AG10803 (cell line): Measurements from ENCODE around the gene GABARAPL1.
"Not testable (repeated sequence)": the region's sequence is repeated elsewhere in the genome, so short reads cannot be mapped to it uniquely, and the experiment has no call there.

Source experiments
- DNase-seq: peaks from one replicate; pipeline ENCODE4 v3.0.0; 2010; ENCODE audit warnings: low read depth
- H3K4me3 ChIP-seq: 2 replicates; pipeline ENCODE4 v1.5.1; 2011; ENCODE audit warnings: mild to moderate bottlenecking, low read length, control low read depth
- TF ChIP-seq, protein P1 (sequence below): conservative IDR thresholded peaks from 2 replicates; pipeline ENCODE4 v1.5.1; 2011; ENCODE audit warnings: mild to moderate bottlenecking, low read length, control low read depth, inconsistent platforms

Gene GABARAPL1

DNA sequence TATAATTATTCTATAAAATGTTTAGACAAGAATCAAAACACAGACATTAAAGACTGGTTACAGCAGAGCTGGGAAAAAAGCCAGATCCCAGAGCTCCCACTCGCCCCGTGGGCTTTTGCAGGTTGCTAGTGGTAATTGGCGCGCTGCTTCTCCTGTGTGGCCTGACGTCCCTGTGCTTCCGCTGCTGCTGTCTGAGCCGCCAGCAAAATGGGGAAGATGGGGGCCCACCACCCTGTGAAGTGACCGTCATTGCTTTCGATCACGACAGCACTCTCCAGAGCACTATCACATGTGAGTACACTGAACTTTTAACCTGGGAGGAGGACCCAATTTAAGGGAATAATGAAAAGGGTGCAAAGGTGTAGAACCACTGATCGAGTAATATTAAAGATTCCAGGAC lies 26.4 kb upstream of the GABARAPL1 start:
- TF ChIP-seq, protein P1, sequence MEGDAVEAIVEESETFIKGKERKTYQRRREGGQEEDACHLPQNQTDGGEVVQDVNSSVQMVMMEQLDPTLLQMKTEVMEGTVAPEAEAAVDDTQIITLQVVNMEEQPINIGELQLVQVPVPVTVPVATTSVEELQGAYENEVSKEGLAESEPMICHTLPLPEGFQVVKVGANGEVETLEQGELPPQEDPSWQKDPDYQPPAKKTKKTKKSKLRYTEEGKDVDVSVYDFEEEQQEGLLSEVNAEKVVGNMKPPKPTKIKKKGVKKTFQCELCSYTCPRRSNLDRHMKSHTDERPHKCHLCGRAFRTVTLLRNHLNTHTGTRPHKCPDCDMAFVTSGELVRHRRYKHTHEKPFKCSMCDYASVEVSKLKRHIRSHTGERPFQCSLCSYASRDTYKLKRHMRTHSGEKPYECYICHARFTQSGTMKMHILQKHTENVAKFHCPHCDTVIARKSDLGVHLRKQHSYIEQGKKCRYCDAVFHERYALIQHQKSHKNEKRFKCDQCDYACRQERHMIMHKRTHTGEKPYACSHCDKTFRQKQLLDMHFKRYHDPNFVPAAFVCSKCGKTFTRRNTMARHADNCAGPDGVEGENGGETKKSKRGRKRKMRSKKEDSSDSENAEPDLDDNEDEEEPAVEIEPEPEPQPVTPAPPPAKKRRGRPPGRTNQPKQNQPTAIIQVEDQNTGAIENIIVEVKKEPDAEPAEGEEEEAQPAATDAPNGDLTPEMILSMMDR: no peak
- DNase-seq: no peak
- no peak overlapping the region for H3K4me3 ChIP-seq

DNA sequence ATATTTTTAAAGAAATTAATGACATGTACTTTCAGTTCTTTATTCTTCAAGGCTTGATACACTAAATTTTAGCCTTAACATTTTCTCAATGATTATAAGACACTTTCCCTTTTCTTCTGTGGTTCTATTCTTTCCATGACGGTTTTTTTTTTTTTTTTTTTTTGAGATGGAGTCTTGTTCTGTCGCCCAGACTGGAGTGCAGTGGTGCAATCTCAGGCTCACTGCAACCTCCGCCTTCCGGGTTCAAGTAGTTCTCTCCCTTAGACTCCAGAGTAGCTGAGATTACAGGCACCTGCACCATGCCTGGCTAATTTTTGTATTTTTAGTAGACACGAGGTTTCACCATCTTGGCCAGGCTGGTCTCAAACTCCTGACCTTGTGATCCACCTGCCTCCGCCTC lies 25.7 kb upstream of the GABARAPL1 start:
- not testable (repeated sequence) for DNase-seq, H3K4me3 ChIP-seq

DNA sequence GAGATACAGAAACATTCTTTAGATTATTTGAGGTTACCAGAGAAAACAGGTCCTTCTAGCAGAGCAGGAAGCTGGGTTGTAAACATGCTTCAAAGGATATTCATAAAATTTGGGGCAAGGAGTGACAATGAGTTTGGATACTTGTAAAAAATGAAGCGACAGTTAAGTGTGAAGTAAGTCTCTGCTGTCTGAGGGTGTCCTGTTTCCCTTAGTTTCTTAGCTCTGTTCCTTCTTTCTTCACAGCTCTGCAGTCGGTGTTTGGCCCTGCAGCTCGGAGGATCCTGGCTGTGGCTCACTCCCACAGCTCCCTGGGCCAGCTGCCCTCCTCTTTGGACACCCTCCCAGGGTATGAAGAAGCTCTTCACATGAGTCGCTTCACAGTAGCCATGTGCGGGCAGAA lies 23.0 kb upstream of the GABARAPL1 start:
- H3K4me3 ChIP-seq: no peak overlapping the region
- TF ChIP-seq, protein P1: no peak
- peak; percentile 79 for DNase-seq

DNA sequence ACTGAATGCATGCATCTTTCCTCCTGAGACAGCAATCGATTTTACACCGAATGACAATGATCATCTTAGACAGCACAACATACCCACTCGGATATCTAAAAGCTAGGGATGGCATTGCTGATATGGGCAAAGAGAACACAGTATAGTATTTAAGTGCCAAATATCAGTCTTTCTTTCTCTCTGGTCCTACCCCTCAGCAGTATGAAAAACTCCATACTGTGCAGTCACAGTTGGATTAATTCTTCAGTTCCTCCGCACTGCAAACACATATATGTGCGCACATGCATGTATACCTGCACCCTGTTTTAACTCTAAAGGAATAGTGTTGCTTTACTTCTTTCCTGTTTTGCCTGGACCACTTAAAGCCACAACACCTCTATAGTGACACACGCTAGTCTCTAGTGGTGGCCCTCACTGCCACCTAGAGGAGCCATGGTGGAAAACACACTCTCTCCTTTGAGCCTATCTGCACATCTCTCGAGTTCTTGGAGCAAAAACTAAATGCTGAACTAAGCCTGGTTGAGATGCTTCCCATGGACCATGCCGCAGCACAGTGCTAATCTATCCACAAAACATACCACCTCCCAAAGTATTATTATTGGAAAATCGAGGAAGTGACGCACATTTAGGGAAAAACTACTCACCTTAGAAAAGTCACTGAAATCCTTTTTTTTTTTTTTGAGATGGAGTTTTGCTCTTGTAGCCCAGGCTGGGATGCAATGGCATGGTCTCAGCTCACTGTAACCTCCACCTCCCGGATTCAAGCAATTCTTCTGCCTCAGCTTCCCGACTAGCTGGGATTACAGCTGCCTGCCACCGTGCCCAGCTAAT lies 21.9 kb upstream of the GABARAPL1 start:
- peak; percentile 74 for DNase-seq
- TF ChIP-seq, protein P1: peak; percentile 92

DNA sequence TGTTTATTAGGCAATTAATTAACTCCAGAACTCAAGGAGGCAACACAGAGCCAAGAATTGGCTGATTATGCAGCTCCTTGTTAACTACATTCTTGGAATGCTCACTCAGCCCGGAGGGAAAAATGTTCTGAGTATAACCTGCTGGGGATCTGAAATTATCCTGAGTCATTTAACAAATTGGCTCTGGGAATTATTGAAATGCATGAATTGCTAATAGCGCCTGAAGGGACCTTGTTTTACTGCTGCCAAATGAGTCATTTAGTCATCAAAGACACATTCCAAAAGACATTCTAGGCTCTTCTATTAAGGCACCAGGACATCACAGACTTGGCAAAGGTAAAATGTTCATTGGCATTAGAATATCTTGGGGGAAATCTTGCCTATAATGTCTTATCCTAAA lies 20.8 kb upstream of the GABARAPL1 start:
- DNase-seq: peak; percentile 93
- no peak overlapping the region for H3K4me3 ChIP-seq
- TF ChIP-seq, protein P1: 0 out of 2 replicates have a peak, but pooled peaks have one; percentile 3

More for the DNA sequence above, 21.9 kb upstream of the GABARAPL1 start:
- H3K4me3 ChIP-seq: no peak overlapping the region

DNA sequence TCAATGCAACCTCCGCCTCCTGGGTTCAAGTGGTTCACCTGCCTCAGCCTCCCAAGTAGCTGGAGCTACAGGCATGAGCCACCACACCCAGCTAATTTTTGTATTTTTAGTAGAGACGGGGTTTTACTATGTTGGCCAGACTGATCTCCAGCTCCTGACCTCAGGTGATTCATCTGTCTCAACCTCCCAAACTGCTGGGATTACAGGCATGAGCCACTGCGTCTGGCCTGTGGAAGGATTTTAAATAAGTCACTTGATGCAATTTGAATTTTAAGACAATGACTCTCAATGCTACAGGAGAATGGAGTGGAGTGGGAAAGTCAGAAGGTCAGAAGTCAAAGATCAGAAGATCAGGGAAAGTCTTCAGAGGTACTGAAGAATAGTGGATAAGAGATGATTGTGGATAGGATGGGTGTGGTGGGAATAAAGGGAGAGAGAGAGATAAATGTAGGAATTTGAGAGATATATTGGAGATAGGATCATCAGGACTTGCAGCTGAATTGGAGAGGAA lies 18.5 kb upstream of the GABARAPL1 start:
- TF ChIP-seq, protein P1: no peak
- DNase-seq: peak; percentile 26
- H3K4me3 ChIP-seq: no peak overlapping the region

DNA sequence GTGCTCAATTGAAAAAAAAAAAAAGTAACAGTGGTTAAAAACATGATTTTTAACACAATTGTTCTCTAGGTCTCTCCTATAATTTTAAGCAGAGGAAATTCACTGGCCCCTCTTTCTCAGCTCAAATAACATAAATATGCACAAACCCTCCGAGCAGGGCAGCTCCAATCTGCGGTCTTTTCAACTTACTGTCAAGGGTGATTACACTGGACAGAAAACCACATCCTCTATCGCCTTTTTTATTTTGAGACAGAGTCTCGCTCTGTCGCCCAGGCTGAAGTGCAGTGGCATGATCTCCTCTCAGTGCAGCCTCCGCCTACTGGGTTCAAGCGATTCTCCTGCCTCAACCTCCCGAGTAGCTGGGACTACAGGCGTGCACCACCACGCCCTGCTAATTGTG lies 16.5 kb upstream of the GABARAPL1 start:
- no peak for DNase-seq
- TF ChIP-seq, protein P1: no peak
- H3K4me3 ChIP-seq: no peak overlapping the region
